Panc1 (cell line): Measurements from ENCODE around the gene MOB3C.
"Not testable (repeated sequence)": the region's sequence is repeated elsewhere in the genome, so short reads cannot be mapped to it uniquely, and the experiment has no call there.

Experiments used
- POLR2AphosphoS5 ChIP-seq: IDR thresholded peaks from 2 replicates; pipeline ENCODE4 v1.6.1; 2012; ENCODE audit warnings: mild to moderate bottlenecking, low read depth, low read length, moderate library complexity
- SIN3A ChIP-seq: IDR thresholded peaks from 2 replicates; pipeline ENCODE4 v1.6.1; 2012; ENCODE audit warnings: low read depth, mild to moderate bottlenecking, low read length, moderate library complexity, borderline replicate concordance; ENCODE audit not compliant: insufficient read depth
- TCF7L2 ChIP-seq: IDR thresholded peaks from 2 replicates; pipeline ENCODE4 v1.6.1; 2011; ENCODE audit warnings: mild to moderate bottlenecking, low read depth, low read length, inconsistent platforms
- TF ChIP-seq, protein P1 (sequence below): fragments of 450-650 bp; IDR thresholded peaks from 2 replicates; pipeline ENCODE4 v1.5.1; 2017; ENCODE audit warnings: mild to moderate bottlenecking
- TF ChIP-seq, protein P2 (sequence below), 2 experiments: IDR thresholded peaks; 2 replicates each; pipeline ENCODE4 v1.6.1; 2011 to 2012; ENCODE audit warnings: low read depth in 2 of 2, control low read depth in 1 of 2, low read length in 1 of 2, mild to moderate bottlenecking in 1 of 2, moderate library complexity in 1 of 2; ENCODE audit not compliant: insufficient read depth in 1 of 2

DNA sequence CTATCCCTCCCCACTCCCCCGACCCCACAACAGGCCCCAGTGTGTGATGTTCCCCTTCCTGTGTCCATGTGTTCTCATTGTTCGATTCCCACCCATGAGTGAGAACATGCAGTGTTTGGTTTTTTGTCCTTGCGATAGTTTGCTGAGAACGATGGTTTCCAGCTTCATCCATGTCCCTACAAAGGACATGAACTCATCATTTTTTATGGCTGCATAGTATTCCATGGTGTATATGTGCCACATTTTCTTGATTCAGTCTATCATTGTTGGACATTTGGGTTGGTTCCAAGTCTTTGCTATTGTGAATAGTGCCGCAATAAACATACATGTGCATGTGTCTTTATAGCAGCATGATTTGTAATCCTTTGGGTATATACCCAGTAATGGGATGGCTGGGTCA lies 46.3 kb upstream of the MOB3C start:
- not testable (repeated sequence) for TF ChIP-seq POLR2AphosphoS5, TCF7L2, SIN3A
- TF ChIP-seq, protein P1, sequence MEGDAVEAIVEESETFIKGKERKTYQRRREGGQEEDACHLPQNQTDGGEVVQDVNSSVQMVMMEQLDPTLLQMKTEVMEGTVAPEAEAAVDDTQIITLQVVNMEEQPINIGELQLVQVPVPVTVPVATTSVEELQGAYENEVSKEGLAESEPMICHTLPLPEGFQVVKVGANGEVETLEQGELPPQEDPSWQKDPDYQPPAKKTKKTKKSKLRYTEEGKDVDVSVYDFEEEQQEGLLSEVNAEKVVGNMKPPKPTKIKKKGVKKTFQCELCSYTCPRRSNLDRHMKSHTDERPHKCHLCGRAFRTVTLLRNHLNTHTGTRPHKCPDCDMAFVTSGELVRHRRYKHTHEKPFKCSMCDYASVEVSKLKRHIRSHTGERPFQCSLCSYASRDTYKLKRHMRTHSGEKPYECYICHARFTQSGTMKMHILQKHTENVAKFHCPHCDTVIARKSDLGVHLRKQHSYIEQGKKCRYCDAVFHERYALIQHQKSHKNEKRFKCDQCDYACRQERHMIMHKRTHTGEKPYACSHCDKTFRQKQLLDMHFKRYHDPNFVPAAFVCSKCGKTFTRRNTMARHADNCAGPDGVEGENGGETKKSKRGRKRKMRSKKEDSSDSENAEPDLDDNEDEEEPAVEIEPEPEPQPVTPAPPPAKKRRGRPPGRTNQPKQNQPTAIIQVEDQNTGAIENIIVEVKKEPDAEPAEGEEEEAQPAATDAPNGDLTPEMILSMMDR = not testable (repeated sequence)
- TF ChIP-seq, protein P2, sequence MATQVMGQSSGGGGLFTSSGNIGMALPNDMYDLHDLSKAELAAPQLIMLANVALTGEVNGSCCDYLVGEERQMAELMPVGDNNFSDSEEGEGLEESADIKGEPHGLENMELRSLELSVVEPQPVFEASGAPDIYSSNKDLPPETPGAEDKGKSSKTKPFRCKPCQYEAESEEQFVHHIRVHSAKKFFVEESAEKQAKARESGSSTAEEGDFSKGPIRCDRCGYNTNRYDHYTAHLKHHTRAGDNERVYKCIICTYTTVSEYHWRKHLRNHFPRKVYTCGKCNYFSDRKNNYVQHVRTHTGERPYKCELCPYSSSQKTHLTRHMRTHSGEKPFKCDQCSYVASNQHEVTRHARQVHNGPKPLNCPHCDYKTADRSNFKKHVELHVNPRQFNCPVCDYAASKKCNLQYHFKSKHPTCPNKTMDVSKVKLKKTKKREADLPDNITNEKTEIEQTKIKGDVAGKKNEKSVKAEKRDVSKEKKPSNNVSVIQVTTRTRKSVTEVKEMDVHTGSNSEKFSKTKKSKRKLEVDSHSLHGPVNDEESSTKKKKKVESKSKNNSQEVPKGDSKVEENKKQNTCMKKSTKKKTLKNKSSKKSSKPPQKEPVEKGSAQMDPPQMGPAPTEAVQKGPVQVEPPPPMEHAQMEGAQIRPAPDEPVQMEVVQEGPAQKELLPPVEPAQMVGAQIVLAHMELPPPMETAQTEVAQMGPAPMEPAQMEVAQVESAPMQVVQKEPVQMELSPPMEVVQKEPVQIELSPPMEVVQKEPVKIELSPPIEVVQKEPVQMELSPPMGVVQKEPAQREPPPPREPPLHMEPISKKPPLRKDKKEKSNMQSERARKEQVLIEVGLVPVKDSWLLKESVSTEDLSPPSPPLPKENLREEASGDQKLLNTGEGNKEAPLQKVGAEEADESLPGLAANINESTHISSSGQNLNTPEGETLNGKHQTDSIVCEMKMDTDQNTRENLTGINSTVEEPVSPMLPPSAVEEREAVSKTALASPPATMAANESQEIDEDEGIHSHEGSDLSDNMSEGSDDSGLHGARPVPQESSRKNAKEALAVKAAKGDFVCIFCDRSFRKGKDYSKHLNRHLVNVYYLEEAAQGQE (IDR thresholded peaks at IDR 0.05; ENCODE audit: insufficient read depth in 1 of 2, low read depth in 2 of 2, low read length in 1 of 2) = not testable (repeated sequence)
